OCI-LY7 (cell line): ENCODE data around the gene RTEL1. TPM values are rescaled to one million over a fixed set of nuclear protein-coding genes. Genes with fewer than 3 reads are reported as not detected.

Experiments
- BruUV-seq: library from RNA; stranded (reverse); fragments of 400-500 nt; replicated peaks from 2 replicates; lab custom pipeline; 2021; lab: Mats Ljungman, UMichigan
- CTCF ChIA-PET: fragments of 300-600 bp; sonication (Branson Sonifier 250); formaldehyde crosslinking; loops from one replicate; lab custom pipeline; 2022; ENCODE audit warnings: antibody characterized with exemption; ENCODE audit not compliant: unreplicated experiment; lab: Charles Lee
- POLR2A ChIA-PET: fragments of 300-600 bp; sonication (Branson Sonifier 250); formaldehyde crosslinking; loops from one replicate; lab custom pipeline; 2022; ENCODE audit warnings: antibody characterized with exemption; lab: Charles Lee
- DNase-seq: peaks from one replicate; pipeline ENCODE4 v3.0.0-alpha.2; 2015; ENCODE audit warnings: low spot score
- H2AFZ ChIP-seq: fragments of 200-600 bp; sonication (generic), shearing (Covaris generic); 2 replicates; pipeline ENCODE4 v1.6.1; 2014; ENCODE audit warnings: mild to moderate bottlenecking, antibody characterized with exemption, low read length, moderate library complexity
- H3K27ac ChIP-seq: fragments of 200-600 bp; sonication (generic); 2 replicates; pipeline ENCODE4 v1.5.1; 2014; ENCODE audit warnings: mixed run types, low read depth, mild to moderate bottlenecking, moderate library complexity, low read length, inconsistent platforms; ENCODE audit not compliant: poor library complexity, severe bottlenecking
- H3K36me3 ChIP-seq: fragments of 200-600 bp; sonication (generic); 2 replicates; pipeline ENCODE4 v1.6.1; 2014; ENCODE audit warnings: mild to moderate bottlenecking, antibody characterized with exemption, low read length, moderate library complexity, mixed read lengths; ENCODE audit not compliant: insufficient read depth
- H3K4me1 ChIP-seq: fragments of 200-600 bp; sonication (generic); 2 replicates; pipeline ENCODE4 v1.5.1; 2014; ENCODE audit warnings: mild to moderate bottlenecking, low read length; ENCODE audit not compliant: insufficient read depth, poor library complexity, severe bottlenecking
- H3K4me2 ChIP-seq: fragments of 200-600 bp; sonication (generic); 2 replicates; pipeline ENCODE4 v1.6.1; 2014; ENCODE audit warnings: mild to moderate bottlenecking, low read length
- H3K4me3 ChIP-seq: fragments of 200-600 bp; sonication (generic); 2 replicates; pipeline ENCODE4 v1.5.1; 2014; ENCODE audit warnings: mild to moderate bottlenecking, low read depth, low read length; ENCODE audit not compliant: poor library complexity, severe bottlenecking
- H3K79me2 ChIP-seq: fragments of 200-600 bp; sonication (generic); 2 replicates; pipeline ENCODE4 v1.6.1; 2016; ENCODE audit warnings: low read depth, mild to moderate bottlenecking, low read length, moderate library complexity, mixed read lengths; ENCODE audit not compliant: insufficient read depth
- H3K9me2 ChIP-seq: fragments of 200-600 bp; sonication (generic); 2 replicates; pipeline ENCODE4 v1.6.1; 2016; ENCODE audit warnings: mild to moderate bottlenecking, low read length, mixed read lengths; ENCODE audit not compliant: insufficient read depth
- H3K9me3 ChIP-seq: fragments of 200-600 bp; sonication (generic); 2 replicates; pipeline ENCODE4 v1.6.1; 2014; ENCODE audit warnings: mild to moderate bottlenecking, mixed run types, low read length, mixed read lengths
- H4K20me1 ChIP-seq: fragments of 200-600 bp; sonication (generic); 2 replicates; pipeline ENCODE4 v1.6.1; 2014; ENCODE audit warnings: mild to moderate bottlenecking, antibody characterized with exemption, low read length, moderate library complexity, mixed read lengths; ENCODE audit not compliant: insufficient read depth
- EZH2phosphoT487 ChIP-seq: fragments of 200-600 bp; sonication (generic); IDR thresholded peaks from 2 replicates; pipeline ENCODE4 v1.6.1; 2018; ENCODE audit warnings: low read depth, borderline replicate concordance, mild to moderate bottlenecking, mixed run types, antibody characterized with exemption, low read length, moderate library complexity, mixed read lengths
- intact Hi-C: fragments of 100-400 bp; cut with micrococcal nuclease; formaldehyde crosslinking; loops from one replicate; pipeline ENCODE4 v1.10.0; 2022; ENCODE audit not compliant: unreplicated experiment
- total RNA-seq, 2 experiments: library from RNA; depleted of rRNA in 1 of 2; stranded (reverse); fragments of >200 nt in 1 of 2; shearing (Covaris generic) in 1 of 2; gene quantifications; 2 replicates each; pipeline ENCODE4 v1.2.3, GENCODE V29; 2014 to 2022
- TF ChIP-seq, protein P1 (sequence below): fragments of 200-600 bp; sonication (generic); conservative IDR thresholded peaks from 2 replicates; pipeline ENCODE4 v1.5.1; 2014; ENCODE audit warnings: mild to moderate bottlenecking, antibody characterized with exemption, low read length, moderate library complexity, mixed read lengths

Gene RTEL1
- total RNA-seq, 2 experiments from 2014 or later: 22.5 to 47.2 TPM

- no peak overlapping the region for H3K4me2 ChIP-seq
- H4K20me1 ChIP-seq: no peaks in the 10 kb centered on the region
- H3K4me1 ChIP-seq: peaks cover 30% of the 10 kb centered on the region
- no TSS peak for BruUV-seq
- DNase-seq: no peak
- no peak overlapping the region for H3K27ac ChIP-seq
- no peaks in the 10 kb centered on the region for H3K9me3 ChIP-seq
- H3K36me3 ChIP-seq: no peaks in the 10 kb centered on the region
- H3K79me2 ChIP-seq: no peaks in the 10 kb centered on the region
- H3K9me2 ChIP-seq: no peaks in the 10 kb centered on the region
- CTCF ChIA-PET: no interaction called here
- TF ChIP-seq, protein P1, sequence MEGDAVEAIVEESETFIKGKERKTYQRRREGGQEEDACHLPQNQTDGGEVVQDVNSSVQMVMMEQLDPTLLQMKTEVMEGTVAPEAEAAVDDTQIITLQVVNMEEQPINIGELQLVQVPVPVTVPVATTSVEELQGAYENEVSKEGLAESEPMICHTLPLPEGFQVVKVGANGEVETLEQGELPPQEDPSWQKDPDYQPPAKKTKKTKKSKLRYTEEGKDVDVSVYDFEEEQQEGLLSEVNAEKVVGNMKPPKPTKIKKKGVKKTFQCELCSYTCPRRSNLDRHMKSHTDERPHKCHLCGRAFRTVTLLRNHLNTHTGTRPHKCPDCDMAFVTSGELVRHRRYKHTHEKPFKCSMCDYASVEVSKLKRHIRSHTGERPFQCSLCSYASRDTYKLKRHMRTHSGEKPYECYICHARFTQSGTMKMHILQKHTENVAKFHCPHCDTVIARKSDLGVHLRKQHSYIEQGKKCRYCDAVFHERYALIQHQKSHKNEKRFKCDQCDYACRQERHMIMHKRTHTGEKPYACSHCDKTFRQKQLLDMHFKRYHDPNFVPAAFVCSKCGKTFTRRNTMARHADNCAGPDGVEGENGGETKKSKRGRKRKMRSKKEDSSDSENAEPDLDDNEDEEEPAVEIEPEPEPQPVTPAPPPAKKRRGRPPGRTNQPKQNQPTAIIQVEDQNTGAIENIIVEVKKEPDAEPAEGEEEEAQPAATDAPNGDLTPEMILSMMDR: no peak
- no peak for TF ChIP-seq EZH2phosphoT487
- POLR2A ChIA-PET: interaction anchor here (0.9 kb wide), 1 partner anchor 15 kb away, joined by 3 read pairs; the partner anchor contains the start of gene RTEL1
- intact Hi-C loops: no loop called here
- H2AFZ ChIP-seq: no peak overlapping the region
- H3K4me3 ChIP-seq: no peak overlapping the region
Measured at GRCh38 chr20:63643499-63643898, 14.6 kb upstream of the RTEL1 start.

DNA sequence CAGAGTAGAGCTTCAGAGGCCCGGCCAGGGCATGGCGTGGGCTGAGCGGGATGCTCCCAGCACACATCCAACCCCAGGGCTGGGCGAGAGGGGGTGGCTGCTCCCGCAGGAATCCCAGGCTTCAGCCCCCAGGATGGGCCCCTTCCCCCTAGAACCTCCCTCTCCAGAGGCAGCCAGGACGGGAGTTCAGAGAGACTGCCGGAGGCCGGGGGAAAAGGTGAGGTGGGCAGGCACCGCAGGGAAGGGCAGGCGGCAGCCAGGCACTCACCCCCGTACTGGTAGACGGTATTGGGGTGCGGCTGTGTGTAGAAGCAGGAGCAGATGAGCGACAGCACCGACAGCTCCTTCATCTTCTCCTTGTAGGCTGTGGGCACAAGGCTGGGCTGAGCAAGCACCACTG lies 14.2 kb upstream of the RTEL1 start:
- BruUV-seq: no TSS peak
- H2AFZ ChIP-seq: no peak overlapping the region
- no peak overlapping the region for H3K27ac ChIP-seq
- no peaks in the 10 kb centered on the region for H3K9me3 ChIP-seq
- TF ChIP-seq, protein P1: no peak
- TF ChIP-seq EZH2phosphoT487: no peak
- H4K20me1 ChIP-seq: no peaks in the 10 kb centered on the region
- CTCF ChIA-PET: no interaction called here
- H3K79me2 ChIP-seq: no peaks in the 10 kb centered on the region
- DNase-seq: no peak
- H3K4me1 ChIP-seq: peaks cover 28% of the 10 kb centered on the region
- H3K4me3 ChIP-seq: no peak overlapping the region
- H3K36me3 ChIP-seq: no peaks in the 10 kb centered on the region
- POLR2A ChIA-PET: no interaction called here
- intact Hi-C loops: no loop called here
- no peaks in the 10 kb centered on the region for H3K9me2 ChIP-seq
- no peak overlapping the region for H3K4me2 ChIP-seq

GRCh38 chr20:63645218-63645617 lies 12.9 kb upstream of the RTEL1 start:
- Histone ChIP-seq H2AFZ (no peak overlapping the region), H4K20me1 (no peaks in the 10 kb centered on the region), H3K36me3 (no peaks in the 10 kb centered on the region), H3K27ac (no peak overlapping the region), H3K4me1 (peaks cover 15% of the 10 kb centered on the region), H3K4me3 (no peak overlapping the region), H3K79me2 (no peaks in the 10 kb centered on the region), H3K9me3 (no peaks in the 10 kb centered on the region), H3K9me2 (no peaks in the 10 kb centered on the region), H3K4me2 (no peak overlapping the region)
- POLR2A ChIA-PET: no interaction called here
- CTCF ChIA-PET: no interaction called here
- TF ChIP-seq, protein P1: no peak
- TF ChIP-seq EZH2phosphoT487: no peak
- no TSS peak for BruUV-seq
- intact Hi-C loops: no loop called here
- no peak for DNase-seq
